B cell (primary cell): ENCODE results near the gene BLTP2.

Source experiments
- CTCF ChIP-seq: fragments of 200-600 bp; IDR thresholded peaks from one replicate; pipeline ENCODE4 v1.8.0; 2022; ENCODE audit warnings: antibody characterized with exemption, mild to moderate bottlenecking
- EZH2 ChIP-seq: IDR thresholded peaks from 2 replicates; pipeline ENCODE4 v1.6.1; 2012; ENCODE audit warnings: borderline replicate concordance, low read depth, mild to moderate bottlenecking, moderate library complexity, low read length; ENCODE audit not compliant: insufficient read depth, poor library complexity, severe bottlenecking

DNA sequence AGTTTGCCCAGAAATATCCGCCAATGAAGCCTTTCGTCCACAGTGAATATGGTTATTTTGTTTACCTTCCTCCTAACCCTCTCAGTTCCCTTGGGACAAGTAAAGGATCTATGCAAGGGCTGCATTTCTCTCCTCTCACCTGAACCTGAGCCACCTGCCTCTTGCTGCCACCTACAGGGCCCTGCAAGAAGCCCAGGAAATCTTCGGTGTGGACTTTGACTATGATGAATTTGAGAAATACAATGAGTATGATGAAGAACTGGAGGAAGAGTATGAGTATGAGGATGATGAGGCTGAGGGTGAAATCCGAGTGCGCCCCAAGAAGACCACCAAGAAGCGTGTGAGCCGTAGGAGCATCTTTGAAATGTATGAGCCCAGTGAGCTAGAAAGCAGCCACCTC is 31.0 kb upstream of the BLTP2 start:
- TF ChIP-seq EZH2 (no peak), CTCF (peak; percentile 45)
